Stimulated activated CD8-positive, alpha-beta memory T cell treated with anti-CD3 and anti-CD28 coated beads, Interleukin-15, amount 100 ng/mL, for 24 hours (primary cell): ENCODE results near the gene HDAC2.
"Not testable (repeated sequence)": the region's sequence is repeated elsewhere in the genome, so short reads cannot be mapped to it uniquely, and the experiment has no call there.

ENCODE experiments used
- DNase-seq: peaks from one replicate; pipeline ENCODE4 v3.0.0-alpha.2; 2020; ENCODE audit warnings: low read depth

Gene HDAC2

DNA sequence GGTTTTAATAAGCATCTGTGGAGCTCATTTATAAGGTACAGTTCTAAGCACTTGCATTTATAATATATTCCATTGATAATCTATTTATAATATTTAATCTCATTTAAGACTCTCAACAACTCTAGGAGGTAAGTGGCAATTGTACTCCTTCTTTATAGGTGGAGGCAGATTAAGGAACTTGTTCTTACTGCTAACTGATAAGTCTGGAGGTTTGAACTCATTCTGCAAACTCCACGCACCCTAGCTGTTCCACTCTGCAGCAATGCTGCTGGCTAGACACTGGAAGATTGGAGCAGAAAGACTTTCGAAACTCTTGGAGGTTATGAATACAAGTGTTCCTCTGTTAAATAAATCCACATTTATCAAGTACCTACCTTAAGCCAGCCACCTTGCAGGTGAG lies 793 bp upstream of the HDAC2 start:
- DNase-seq: no peak

GRCh38 chr6:113969888-113970804 lies 802 bp downstream of the HDAC2 start:
- DNase-seq: peak; percentile 14

DNA sequence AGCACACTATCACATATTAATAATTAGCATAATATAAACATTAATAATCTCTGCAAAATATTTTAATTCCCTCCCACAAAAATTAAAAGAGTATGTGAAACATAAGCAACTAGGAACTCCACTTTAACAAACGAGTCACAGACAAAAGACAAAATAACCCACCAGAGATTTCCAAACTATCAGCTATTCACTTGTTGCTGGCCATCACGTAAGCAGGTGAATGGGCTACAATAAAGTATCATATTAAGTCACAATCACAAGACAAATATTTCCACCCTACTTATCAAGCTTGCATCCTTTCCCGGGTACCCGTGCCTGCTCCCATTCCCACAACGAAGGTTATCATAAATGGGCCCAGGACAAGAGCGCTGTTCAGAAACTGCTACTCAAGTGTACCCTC lies 2.5 kb downstream of the HDAC2 start:
- DNase-seq: no peak

DNA sequence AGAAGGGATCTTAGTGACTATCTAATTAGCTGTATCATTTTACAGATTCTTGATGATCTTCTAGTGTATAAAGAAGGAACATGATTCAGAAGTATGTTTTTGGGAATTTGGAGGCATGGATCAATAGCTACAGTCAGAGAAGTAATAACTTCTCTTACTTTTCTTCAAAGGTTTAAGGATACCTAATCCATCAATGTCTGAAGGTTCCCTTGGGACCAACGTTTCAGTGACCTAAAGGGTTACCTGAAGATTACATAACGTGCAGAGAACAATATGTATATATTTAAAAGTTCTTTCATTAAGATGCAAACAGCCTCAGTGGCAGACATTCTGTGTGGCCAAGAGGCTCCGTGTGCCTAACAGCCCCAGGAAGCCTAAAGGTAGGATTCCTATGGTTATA lies 3.2 kb downstream of the HDAC2 start:
- DNase-seq: no peak

- no peak for DNase-seq
Measured at GRCh38 chr6:113960795-113961194, 10.2 kb downstream of the HDAC2 start.

GRCh38 chr6:113959235-113959634 lies 11.7 kb downstream of the HDAC2 start:
- DNase-seq: no peak

DNA sequence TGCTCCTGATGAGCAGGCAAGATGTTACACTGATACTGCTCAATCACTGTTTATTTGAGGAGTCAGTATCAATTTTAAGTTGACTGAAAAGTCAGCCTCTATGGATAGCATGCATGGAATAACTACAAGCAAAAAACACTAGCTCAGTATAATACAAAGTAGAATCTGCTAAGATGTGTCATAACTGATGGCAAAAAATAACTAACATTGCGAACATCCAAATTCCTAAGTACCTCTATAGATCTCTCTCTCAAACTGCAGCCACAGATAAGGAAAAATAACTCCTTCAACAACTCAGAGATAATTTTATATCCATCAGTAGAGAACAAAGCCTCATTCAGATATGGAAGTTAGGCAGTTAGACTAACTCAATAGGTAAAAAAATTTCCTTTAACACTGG lies 16.3 kb downstream of the HDAC2 start:
- no peak for DNase-seq

- no peak for DNase-seq
Measured at GRCh38 chr6:113953346-113953745, 17.6 kb downstream of the HDAC2 start.

DNA sequence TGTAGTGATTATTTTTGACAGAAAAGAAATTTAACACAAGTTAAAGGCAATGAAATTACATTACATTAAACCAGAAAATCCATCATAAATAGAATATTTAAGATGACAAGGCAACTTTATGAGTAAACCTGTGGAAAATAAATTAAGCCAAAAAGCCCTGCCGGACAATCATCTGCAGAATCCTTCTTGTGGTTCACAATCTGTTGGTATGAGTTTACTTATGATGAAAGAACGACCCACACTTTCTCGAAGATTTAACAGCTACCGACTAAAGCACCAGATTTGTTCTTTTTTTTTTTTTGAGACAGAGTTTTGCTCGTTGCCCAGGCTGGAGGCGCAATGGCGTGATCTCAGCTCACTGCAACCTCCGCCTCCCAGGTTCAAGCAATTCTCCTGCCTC lies 21.4 kb downstream of the HDAC2 start:
- no peak for DNase-seq

- no peak for DNase-seq
Measured at GRCh38 chr6:113944701-113945100, 26.2 kb downstream of the HDAC2 start.

- DNase-seq: no peak
Measured at GRCh38 chr6:113939825-113940224, 31.1 kb downstream of the HDAC2 start.

GRCh38 chr6:113936093-113936934 lies 34.6 kb downstream of the HDAC2 start:
- DNase-seq: no peak

GRCh38 chr6:113934101-113934500 lies 36.8 kb downstream of the HDAC2 start:
- no peak for DNase-seq

DNA sequence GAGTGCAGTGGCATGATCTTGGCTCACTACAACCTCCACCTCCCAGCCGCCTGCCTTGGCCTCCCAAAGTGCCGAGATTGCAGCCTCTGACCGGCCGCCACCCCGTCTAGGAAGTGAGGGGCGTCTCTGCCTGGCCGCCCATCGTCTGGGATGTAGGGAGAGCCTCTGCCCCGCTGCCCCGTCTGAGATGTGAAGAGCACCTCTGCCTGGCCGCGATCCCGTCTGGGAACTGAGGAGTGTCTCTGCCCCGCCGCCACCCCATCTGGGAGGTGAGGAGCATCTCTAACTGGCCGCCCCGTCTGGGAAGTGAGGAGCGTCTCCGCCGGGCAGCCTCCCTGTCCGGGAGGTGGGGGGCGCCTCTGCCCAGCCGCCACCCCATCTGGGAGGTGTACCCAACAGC lies 39.0 kb downstream of the HDAC2 start:
- not testable (repeated sequence) for DNase-seq

DNA sequence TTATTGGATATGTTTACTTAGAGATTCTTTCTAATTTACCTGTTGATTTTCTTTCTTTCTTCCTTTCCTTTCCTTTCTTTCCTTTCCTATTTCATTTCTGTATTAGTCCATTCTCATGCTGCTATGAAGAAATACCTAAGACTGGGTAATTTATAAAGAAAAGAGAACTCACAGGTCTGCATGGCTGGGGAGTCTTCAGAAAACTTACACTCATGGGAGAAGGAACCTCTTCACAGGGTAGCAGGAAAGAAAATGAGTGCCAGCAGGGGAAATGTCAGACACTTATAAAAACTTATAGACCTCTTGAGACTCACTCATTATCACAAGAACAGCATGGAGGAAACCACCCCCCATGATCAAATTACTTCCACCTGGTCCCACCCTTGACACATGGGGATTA lies 40.8 kb downstream of the HDAC2 start:
- DNase-seq: no peak

DNA sequence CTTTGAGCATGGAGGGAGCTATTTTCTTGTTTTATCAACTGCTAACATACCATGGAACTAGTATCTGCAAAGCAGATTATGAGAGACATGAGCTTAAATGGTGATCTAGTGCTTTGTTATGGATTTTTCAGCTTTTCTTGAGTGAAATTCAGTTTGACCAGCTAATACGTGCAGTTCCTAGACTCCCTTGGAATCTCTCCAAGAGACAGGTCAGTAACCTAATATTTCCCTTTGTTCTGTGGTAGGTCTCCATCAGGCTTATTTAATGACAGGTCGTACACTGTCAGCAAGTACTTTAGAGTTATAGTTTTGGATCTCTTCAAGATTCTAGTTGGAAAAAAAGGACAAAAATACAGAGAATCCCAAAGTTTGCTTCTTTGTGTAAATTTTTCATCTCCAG lies 43.9 kb downstream of the HDAC2 start:
- no peak for DNase-seq

GRCh38 chr6:113925378-113925777 lies 45.6 kb downstream of the HDAC2 start:
- DNase-seq: no peak

DNA sequence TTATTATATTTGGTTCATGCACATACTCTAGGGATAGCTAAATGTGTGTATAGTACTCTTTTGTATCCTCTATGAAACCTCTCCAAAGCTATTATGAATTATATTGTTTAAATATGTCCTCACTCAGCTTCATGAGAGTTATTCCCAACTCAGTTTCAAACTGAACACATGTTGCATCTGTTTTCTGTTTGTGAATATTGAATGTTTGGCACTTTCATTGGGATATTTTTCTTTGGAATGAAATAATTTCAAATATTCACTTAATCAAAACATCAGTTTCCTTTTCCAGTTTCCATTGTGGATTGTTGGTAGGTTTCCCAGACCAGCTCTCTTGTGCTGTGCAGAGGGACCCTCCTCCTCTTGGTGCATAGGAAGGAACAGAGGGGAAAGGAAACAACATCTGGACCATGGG lies 46.6 kb downstream of the HDAC2 start:
- no peak for DNase-seq

DNA sequence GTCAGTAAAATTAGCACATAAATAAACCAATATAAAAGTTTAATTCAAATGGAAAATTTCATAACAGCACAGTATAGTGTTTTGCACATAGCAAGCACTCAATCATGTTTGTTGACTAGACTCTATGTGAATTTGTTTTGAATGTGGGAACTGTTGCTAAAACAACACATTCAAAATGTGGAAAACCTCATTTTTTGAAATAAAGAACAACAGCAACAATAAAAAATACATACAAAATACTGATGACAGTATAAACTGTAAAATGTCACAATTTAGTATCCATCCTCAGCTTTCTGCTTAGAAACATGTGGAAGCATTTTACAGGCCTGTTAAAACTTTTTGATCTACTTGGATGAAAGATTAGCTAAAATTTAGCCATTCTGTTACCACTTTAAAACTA lies 47.4 kb downstream of the HDAC2 start:
- no peak for DNase-seq

- DNase-seq: no peak
Measured at GRCh38 chr6:113921299-113921904, 49.5 kb downstream of the HDAC2 start.

DNA sequence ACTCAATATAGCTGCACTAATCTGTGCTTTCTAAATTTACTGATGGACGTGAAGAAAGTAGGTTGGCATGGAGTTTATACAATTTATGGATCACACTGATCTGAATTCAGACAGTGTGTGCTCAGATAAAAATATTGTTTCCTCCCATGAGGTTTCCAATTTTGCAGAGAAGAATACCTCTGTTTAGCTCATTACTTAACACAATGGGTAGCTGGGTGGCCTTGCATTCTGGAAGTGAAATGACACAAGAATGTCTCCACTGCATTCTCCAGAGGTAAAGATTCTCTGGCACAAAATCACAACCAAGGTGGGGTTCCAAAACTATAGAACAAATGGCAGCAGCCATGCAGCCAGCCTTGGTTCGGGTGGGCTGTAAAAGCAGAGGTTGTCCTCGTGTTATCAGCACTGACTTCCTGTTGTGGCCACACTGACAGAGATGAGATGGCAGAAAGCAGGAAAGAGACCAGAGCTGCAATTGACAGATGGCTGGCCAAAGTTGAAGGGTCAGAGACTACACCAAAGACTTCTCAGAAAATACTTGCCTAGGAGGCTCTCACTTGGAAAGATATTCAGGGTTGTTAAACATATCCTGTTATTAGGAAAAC lies 50.2 kb downstream of the HDAC2 start:
- DNase-seq: no peak

DNA sequence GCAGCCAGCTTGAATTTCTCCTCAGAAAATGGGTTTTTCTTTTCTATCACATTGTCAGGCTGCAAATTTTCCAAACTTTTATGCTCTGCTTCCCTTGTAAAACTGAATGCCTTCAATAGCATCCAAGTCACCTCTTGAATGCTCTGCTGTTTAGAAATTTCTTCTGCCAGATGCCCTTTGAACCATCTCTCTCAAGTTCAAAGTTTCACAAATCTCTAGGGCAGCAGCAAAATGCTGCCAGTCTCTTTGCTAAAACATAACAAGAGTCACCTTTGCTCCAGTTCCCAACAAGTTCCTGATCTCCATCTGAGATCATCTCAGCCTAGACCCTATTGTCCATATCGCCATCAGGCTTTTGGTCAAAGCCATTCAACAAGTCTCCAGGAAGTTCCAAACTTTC lies 60.7 kb downstream of the HDAC2 start:
- not testable (repeated sequence) for DNase-seq
